Keratinocyte (primary cell): ENCODE data around the gene PDCD4. TPM values are rescaled to one million over a fixed set of nuclear protein-coding genes. Genes with fewer than 3 reads are reported as not detected.

Experiments
- DNase-seq: peaks from one replicate; pipeline ENCODE4 v3.0.0-alpha.2; 2011; ENCODE audit warnings: low read depth, missing footprints, low spot score
- FAIRE-seq: peaks from 2 replicates; lab custom pipeline; 2011; peaks lifted over from hg19 to GRCh38; lab: Jason Lieb, UNC
- H2AFZ ChIP-seq: 2 replicates; pipeline ENCODE4 v1.6.0; 2012; ENCODE audit warnings: low read length, control low read depth, inconsistent platforms; ENCODE audit not compliant: control insufficient read depth
- H3K27ac ChIP-seq: 2 replicates; pipeline ENCODE4 v1.5.1; 2011; ENCODE audit warnings: low read length; ENCODE audit not compliant: control insufficient read depth, insufficient read depth
- H3K27me3 ChIP-seq: 3 replicates; pipeline ENCODE4 v1.6.0; 2011; ENCODE audit warnings: low read length; ENCODE audit not compliant: control insufficient read depth, insufficient read depth; ENCODE audit errors: extremely low read depth
- H3K36me3 ChIP-seq, 2 experiments: 2 replicates in 1 of 2; 3 replicates in 1 of 2; pipeline ENCODE4 v1.5.1; 2011; ENCODE audit warnings: low read length in 2 of 2, mild to moderate bottlenecking in 1 of 2; ENCODE audit not compliant: control insufficient read depth in 2 of 2, insufficient read depth in 2 of 2; ENCODE audit errors: extremely low read depth in 1 of 2
- H3K4me1 ChIP-seq: 3 replicates; pipeline ENCODE4 v1.5.1; 2011; ENCODE audit warnings: low read length; ENCODE audit not compliant: control insufficient read depth, insufficient read depth; ENCODE audit errors: extremely low read depth
- H3K4me2 ChIP-seq: 3 replicates; pipeline ENCODE4 v1.6.0; 2011; ENCODE audit warnings: low read depth, low read length; ENCODE audit not compliant: control insufficient read depth, insufficient read depth; ENCODE audit errors: extremely low read depth
- H3K4me3 ChIP-seq, 3 experiments: fragments of 200-600 bp in 1 of 3; sonication (generic) in 1 of 3; 2 replicates in 2 of 3; 3 replicates in 1 of 3; pipeline ENCODE4 v1.5.1; 2011 to 2016; ENCODE audit warnings: low read length in 3 of 3, mild to moderate bottlenecking in 3 of 3, control low read depth in 2 of 3, inconsistent platforms in 1 of 3, low read depth in 1 of 3, mixed read lengths in 1 of 3, mixed run types in 1 of 3, moderate library complexity in 1 of 3; ENCODE audit not compliant: control insufficient read depth in 2 of 3, insufficient read depth in 2 of 3; ENCODE audit errors: extremely low read depth in 1 of 3
- H3K79me2 ChIP-seq: 2 replicates; pipeline ENCODE4 v1.6.0; 2012; ENCODE audit warnings: low read length; ENCODE audit not compliant: control insufficient read depth, insufficient read depth
- H3K9ac ChIP-seq: 3 replicates; pipeline ENCODE4 v1.6.0; 2011; ENCODE audit warnings: low read length; ENCODE audit not compliant: control insufficient read depth, insufficient read depth; ENCODE audit errors: extremely low read depth
- H3K9me1 ChIP-seq: 3 replicates; pipeline ENCODE4 v1.6.0; 2011; ENCODE audit warnings: low read length; ENCODE audit not compliant: control insufficient read depth, insufficient read depth; ENCODE audit errors: extremely low read depth
- H3K9me3 ChIP-seq: 2 replicates; pipeline ENCODE4 v1.5.1; 2012; ENCODE audit warnings: low read depth, low read length; ENCODE audit not compliant: control insufficient read depth
- H4K20me1 ChIP-seq: 3 replicates; pipeline ENCODE4 v1.6.0; 2011; ENCODE audit warnings: low read length; ENCODE audit not compliant: control insufficient read depth, insufficient read depth; ENCODE audit errors: extremely low read depth
- EZH2 ChIP-seq: IDR thresholded peaks from one replicate; pipeline ENCODE4 v1.6.1; 2012; ENCODE audit warnings: inconsistent platforms, mild to moderate bottlenecking, low read length, moderate library complexity
- dilution Hi-C: fragments of 300-500 bp; cut with MboI; formaldehyde crosslinking; loops from one replicate; pipeline ENCODE4 v1.7.0; 2020; ENCODE audit warnings: low sequenced_read_pairs; ENCODE audit not compliant: extremely low pct_ligation_motif_present
- polyA plus RNA-seq, 5 experiments: library from polyadenylated mRNA; depleted of rRNA in 3 of 5; stranded (reverse) in 3 of 5; stranded (forward) in 1 of 5; unstranded in 1 of 5; fragments of >200 nt; gene quantifications; 1 replicate in 1 of 5; 2 replicates in 3 of 5; 3 replicates in 1 of 5; pipeline versions ENCODE4 v1.2.1 to v1.2.3, GENCODE V29; 2011 to 2012; ENCODE audit warnings: missing spikeins in 2 of 5, low read depth in 1 of 5, low replicate concordance in 1 of 5
- TF ChIP-seq, protein P1 (sequence below), 3 experiments: IDR thresholded peaks in 1 of 3; conservative IDR thresholded peaks in 1 of 3; optimal IDR thresholded peaks in 1 of 3; 2 replicates in 2 of 3; 3 replicates in 1 of 3; pipeline versions ENCODE3 to v1.5.1; 2011; ENCODE audit warnings: low read length in 3 of 3, mild to moderate bottlenecking in 3 of 3, moderate library complexity in 2 of 3, control low read depth in 1 of 3, inconsistent platforms in 1 of 3; ENCODE audit not compliant: insufficient read depth in 2 of 3; ENCODE audit errors: extremely low read depth in 1 of 3

Gene PDCD4
- polyA plus RNA-seq, 1 donor (not counting 4 experiments of a cell fraction or from before 2014, with no cell fraction given): 146 TPM

GRCh38 chr10:110847374-110847773 is 24.4 kb upstream of the PDCD4 start:
- no peaks in the 10 kb centered on the region for H3K36me3 ChIP-seq
- dilution Hi-C loops: no loop called here
- no peaks in the 10 kb centered on the region for H3K9me1 ChIP-seq
- H3K27ac ChIP-seq: no peak overlapping the region
- DNase-seq (no peak), FAIRE-seq (no peak)
- H3K27me3 ChIP-seq: no peaks in the 10 kb centered on the region
- H3K9ac ChIP-seq: no peak overlapping the region
- peaks cover 15% of the 10 kb centered on the region for H3K4me1 ChIP-seq
- H3K4me2 ChIP-seq: no peak overlapping the region
- no peak for TF ChIP-seq EZH2
- TF ChIP-seq, protein P1, sequence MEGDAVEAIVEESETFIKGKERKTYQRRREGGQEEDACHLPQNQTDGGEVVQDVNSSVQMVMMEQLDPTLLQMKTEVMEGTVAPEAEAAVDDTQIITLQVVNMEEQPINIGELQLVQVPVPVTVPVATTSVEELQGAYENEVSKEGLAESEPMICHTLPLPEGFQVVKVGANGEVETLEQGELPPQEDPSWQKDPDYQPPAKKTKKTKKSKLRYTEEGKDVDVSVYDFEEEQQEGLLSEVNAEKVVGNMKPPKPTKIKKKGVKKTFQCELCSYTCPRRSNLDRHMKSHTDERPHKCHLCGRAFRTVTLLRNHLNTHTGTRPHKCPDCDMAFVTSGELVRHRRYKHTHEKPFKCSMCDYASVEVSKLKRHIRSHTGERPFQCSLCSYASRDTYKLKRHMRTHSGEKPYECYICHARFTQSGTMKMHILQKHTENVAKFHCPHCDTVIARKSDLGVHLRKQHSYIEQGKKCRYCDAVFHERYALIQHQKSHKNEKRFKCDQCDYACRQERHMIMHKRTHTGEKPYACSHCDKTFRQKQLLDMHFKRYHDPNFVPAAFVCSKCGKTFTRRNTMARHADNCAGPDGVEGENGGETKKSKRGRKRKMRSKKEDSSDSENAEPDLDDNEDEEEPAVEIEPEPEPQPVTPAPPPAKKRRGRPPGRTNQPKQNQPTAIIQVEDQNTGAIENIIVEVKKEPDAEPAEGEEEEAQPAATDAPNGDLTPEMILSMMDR (optimal IDR thresholded peaks at IDR 0.05 in 1 of 3, IDR thresholded peaks at IDR 0.05 in 1 of 3, conservative IDR thresholded peaks at IDR 0.05 in 1 of 3; ENCODE audit: extremely low read depth in 1 of 3, insufficient read depth in 2 of 3, low read length in 3 of 3): no peak
- H4K20me1 ChIP-seq: no peaks in the 10 kb centered on the region
- H2AFZ ChIP-seq: no peak overlapping the region
- H3K4me3 ChIP-seq: no peak overlapping the region
- H3K79me2 ChIP-seq: no peaks in the 10 kb centered on the region
- H3K9me3 ChIP-seq: no peaks in the 10 kb centered on the region

DNA sequence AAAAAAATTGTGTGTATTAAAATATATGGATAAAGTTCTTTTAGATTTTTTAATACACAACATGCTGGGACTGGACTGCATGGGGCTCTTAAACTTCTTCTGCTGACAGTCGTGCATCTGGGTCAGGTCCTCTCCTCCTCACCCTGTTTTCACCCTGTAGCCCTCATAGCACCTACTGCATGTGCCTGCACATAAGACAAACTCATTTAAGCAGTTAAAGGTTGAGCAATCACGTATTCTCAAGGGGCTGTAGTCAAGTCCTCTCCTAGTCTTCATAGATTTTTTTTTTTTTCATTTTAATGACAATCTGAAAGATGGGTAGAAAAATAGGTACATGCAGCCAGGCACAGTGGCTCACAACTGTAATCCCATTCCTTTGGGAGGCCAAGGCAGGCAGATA is 23.6 kb upstream of the PDCD4 start:
- Histone ChIP-seq H3K36me3 (no peaks in the 10 kb centered on the region), H3K27ac (no peak overlapping the region), H3K9ac (no peak overlapping the region), H3K4me1 (peaks cover 22% of the 10 kb centered on the region), H2AFZ (no peak overlapping the region), H3K4me2 (no peak overlapping the region), H3K9me3 (no peaks in the 10 kb centered on the region), H4K20me1 (no peaks in the 10 kb centered on the region), H3K4me3 (no peak overlapping the region), H3K9me1 (no peaks in the 10 kb centered on the region), H3K27me3 (no peaks in the 10 kb centered on the region), H3K79me2 (no peaks in the 10 kb centered on the region)
- FAIRE-seq: no peak
- dilution Hi-C loops: no loop called here
- no peak for DNase-seq
- TF ChIP-seq EZH2: no peak
- TF ChIP-seq, protein P1 (optimal IDR thresholded peaks at IDR 0.05 in 1 of 3, IDR thresholded peaks at IDR 0.05 in 1 of 3, conservative IDR thresholded peaks at IDR 0.05 in 1 of 3; ENCODE audit: extremely low read depth in 1 of 3, insufficient read depth in 2 of 3, low read length in 3 of 3): no peak
